Tibial nerve (tissue), 4 donors: ENCODE data around the gene MFRP. TPM values are rescaled to one million over a fixed set of nuclear protein-coding genes. Genes with fewer than 3 reads are reported as not detected.
A peak's percentile ranks its signal among the peaks of the same experiment; 100 is the strongest.

Source experiments
- DNase-seq, 2 donors: peaks; one replicate each; pipeline ENCODE4 v3.0.0-alpha.2; 2019; ENCODE audit warnings: low spot score in 2 of 2
- H3K27ac ChIP-seq, 4 donors: fragments of 200-600 bp; sonication (generic) in 3 of 4; one replicate each; pipeline ENCODE4 v1.5.1; 2017 to 2019; ENCODE audit warnings: mild to moderate bottlenecking in 1 of 4
- H3K27me3 ChIP-seq, 2 donors: fragments of 200-600 bp; sonication (generic) in 1 of 2; one replicate each; pipeline versions ENCODE4 v1.5.1 to v1.6.0; 2017 to 2019
- H3K36me3 ChIP-seq, 3 donors: fragments of 200-600 bp; sonication (generic); one replicate each; pipeline ENCODE4 v1.5.1; 2018 to 2019
- H3K4me1 ChIP-seq, 4 donors: fragments of 200-600 bp; sonication (generic) in 3 of 4; one replicate each; pipeline ENCODE4 v1.5.1; 2017 to 2019
- H3K4me3 ChIP-seq, 4 donors: fragments of 200-600 bp; sonication (generic) in 3 of 4; one replicate each; pipeline ENCODE4 v1.5.1; 2017 to 2019; ENCODE audit warnings: mild to moderate bottlenecking in 1 of 4, moderate library complexity in 1 of 4
- H3K9me3 ChIP-seq, 4 donors: fragments of 200-600 bp; sonication (generic) in 3 of 4; one replicate each; pipeline ENCODE4 v1.5.1; 2017 to 2019
- CTCF ChIP-seq, 5 experiments: fragments of 200-600 bp in 3 of 5; fragments of 450-650 bp in 2 of 5; sonication (generic) in 3 of 5; IDR thresholded peaks; one replicate each; pipeline ENCODE4 v1.5.1; 2016 to 2019; ENCODE audit warnings: antibody characterized with exemption in 5 of 5, mild to moderate bottlenecking in 3 of 5, moderate library complexity in 2 of 5
- EP300 ChIP-seq, 2 donors: sonication (generic); formaldehyde crosslinking; IDR thresholded peaks; one replicate each; pipeline ENCODE4 v1.6.1; 2017; ENCODE audit warnings: antibody characterized with exemption in 2 of 2, mild to moderate bottlenecking in 1 of 2
- POLR2A ChIP-seq, 2 donors: fragments of 450-650 bp; IDR thresholded peaks; one replicate each; pipeline ENCODE4 v1.6.1; 2017; ENCODE audit warnings: antibody characterized with exemption in 2 of 2, mild to moderate bottlenecking in 2 of 2, moderate library complexity in 2 of 2
- WGBS, 2 donors: methylation state at CpG; one replicate each; pipeline ENCODE4 v1.1.5; 2018; 5-methylcytosine and 5-hydroxymethylcytosine counted together
- total RNA-seq, 4 donors: library from RNA; depleted of rRNA; stranded (reverse); fragments of >200 nt; gene quantifications; one replicate each; pipeline ENCODE4 v1.1.0, GENCODE V29; 2016

The MFRP gene
- total RNA-seq, 4 donors from 2014 or later, result 0.44 TPM; not detected in 3

DNA sequence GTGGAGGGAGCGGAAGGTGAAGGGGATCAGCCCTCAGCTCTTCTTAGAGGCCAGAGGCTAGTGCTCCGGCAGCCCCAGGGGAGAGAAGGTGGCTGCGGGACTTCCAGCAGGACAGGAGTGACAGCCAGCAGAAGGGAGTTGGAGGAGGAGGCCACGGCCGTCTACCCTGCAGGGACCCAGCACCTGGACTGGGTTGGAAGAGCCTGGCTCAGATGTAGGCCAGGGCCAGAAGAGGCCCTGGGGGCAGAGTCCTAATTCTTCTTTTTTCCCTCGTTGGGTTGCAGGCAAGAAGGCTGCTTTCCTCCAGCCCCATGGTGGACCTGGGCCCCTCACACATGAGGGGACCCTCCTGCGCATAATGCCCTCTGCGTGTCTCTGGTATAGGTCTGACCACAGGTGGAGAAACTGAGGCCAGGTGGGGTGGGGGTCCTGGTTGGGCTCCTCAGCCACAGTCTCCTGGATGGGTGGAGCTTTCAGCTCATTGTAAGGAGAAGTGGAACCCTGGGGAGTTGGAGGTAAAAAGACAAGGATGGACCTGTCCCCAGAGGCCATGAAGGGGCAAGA is 27.3 kb downstream of the MFRP start:
- peaks cover 0 to 31% of the 10 kb centered on the region in 2 donors for H3K27me3 ChIP-seq
- no peak for DNase-seq
- WGBS, 2 donors, result 54 to 69% methylated on average over 7 to 8 of the region's 8 CpGs
- H3K4me3 ChIP-seq, result no peak overlapping the region
- TF ChIP-seq EP300 (IDR thresholded peaks at IDR 0.05) (no peak), POLR2A (IDR thresholded peaks at IDR 0.05) (no peak), CTCF (IDR thresholded peaks at IDR 0.05) (no peak)
- no peaks in the 10 kb centered on the region for H3K36me3 ChIP-seq
- H3K9me3 ChIP-seq, result no peaks in the 10 kb centered on the region
- H3K4me1 ChIP-seq, result peaks cover 0 to 94% (median 60%) of the 10 kb centered on the region in 4 donors
- H3K27ac ChIP-seq, result peak overlapping the region; percentile 89 to 96 (median 93)

DNA sequence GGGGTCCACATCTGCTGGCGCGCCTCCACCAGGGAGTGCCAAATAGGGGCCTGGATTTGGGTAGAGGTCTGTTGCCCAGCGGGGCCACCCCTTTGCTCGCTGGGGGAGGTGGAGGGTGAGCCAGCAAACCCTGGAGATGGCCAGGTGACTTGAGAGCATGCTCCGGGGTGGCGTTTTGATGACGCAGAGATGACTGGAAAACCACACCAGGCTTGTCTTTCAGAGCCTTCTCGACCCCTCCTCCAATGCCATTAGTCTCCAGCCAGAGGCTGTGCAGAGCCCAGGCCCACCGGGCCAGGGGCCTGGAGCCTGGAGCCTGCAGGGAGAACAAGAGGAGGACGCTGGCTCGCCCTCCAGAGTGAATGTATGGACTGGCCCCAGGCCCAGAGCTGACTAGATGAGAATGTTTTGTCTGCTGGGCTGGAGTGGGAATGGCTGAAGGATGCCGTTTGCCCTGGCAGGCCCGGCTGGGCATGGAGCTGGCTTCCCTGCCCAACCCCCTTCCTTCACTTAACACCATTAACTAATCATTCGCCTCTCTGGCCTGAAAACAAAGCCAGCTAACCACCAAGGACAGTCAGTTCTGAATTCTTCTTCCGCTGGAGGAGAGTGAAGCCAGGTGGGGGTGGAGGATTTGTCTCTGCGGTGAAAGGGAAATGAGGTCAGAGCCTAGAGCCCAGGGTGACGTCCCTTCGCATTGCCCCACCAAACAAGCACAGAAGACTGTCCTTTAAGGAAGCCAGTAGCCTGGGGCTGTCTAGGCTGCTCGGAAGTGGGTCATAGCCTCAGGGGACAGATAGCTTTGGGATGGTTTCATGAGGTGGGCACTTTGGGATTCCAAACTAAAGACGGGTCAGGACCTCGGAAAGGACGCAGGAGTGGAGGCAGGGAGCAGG is 28.0 kb downstream of the MFRP start:
- H3K9me3 ChIP-seq, result no peaks in the 10 kb centered on the region
- peaks cover 0 to 98% (median 60%) of the 10 kb centered on the region in 4 donors for H3K4me1 ChIP-seq
- H3K27me3 ChIP-seq, result peaks cover 0 to 31% of the 10 kb centered on the region in 2 donors
- H3K4me3 ChIP-seq, result no peak overlapping the region
- peak overlapping the region; percentile 89 to 96 (median 93) for H3K27ac ChIP-seq
- peak; percentile 11 to 54 for TF ChIP-seq EP300 (IDR thresholded peaks at IDR 0.05)
- TF ChIP-seq CTCF (IDR thresholded peaks at IDR 0.05), result no peak
- no peak for TF ChIP-seq POLR2A (IDR thresholded peaks at IDR 0.05)
- no peaks in the 10 kb centered on the region for H3K36me3 ChIP-seq
- 31 to 36% methylated on average over 21 to 22 of the region's 22 CpGs for WGBS, 2 donors
- no peak for DNase-seq

DNA sequence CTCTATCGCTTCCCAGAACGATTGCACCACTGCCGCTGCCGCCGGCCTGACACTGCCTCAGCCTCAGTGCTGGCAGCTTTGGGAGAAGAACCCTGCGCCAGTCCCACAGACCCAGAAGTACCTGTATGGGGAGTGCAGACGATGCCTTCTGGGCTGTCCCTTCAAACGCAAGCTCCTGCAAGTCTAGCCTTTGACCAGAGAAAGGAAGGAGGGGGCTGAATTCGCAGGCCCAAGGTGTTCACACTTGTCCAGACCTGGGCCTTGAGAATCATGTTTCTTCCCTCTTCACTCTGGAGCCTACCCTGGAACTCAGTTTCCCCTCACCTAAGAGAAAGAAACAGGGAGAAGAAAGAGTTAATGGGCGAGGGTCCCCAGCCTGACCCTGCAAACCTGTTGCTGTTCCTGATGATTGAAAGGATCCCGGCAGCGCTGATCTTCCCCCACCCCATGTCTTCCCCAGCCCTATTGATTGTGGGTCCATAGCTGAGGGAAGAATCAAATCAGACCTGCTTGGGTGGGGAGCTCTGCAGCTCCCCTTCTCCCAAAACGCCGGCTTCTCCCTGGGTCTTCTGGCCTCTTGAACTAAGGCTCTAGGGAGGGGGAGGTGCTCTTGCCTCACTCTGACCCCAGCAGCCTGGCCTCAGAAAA is 28.8 kb downstream of the MFRP start:
- H3K27me3 ChIP-seq, result peaks cover 0 to 31% of the 10 kb centered on the region in 2 donors
- peak overlapping the region; percentile 60 to 71 (median 65) for H3K4me3 ChIP-seq
- peaks cover 0 to 91% (median 60%) of the 10 kb centered on the region in 4 donors for H3K4me1 ChIP-seq
- H3K36me3 ChIP-seq, result peaks cover 0 to 4% (median 0%) of the 10 kb centered on the region in 3 donors
- TF ChIP-seq POLR2A (IDR thresholded peaks at IDR 0.05) (peak in 1 of 2 donors; percentile 36), EP300 (IDR thresholded peaks at IDR 0.05) (peak in 1 of 2 donors; percentile 9), CTCF (IDR thresholded peaks at IDR 0.05) (no peak)
- WGBS, 2 donors, result 42 to 61% methylated on average over 6 to 10 of the region's 14 CpGs
- peak overlapping the region; percentile 89 to 96 (median 93) for H3K27ac ChIP-seq
- no peaks in the 10 kb centered on the region for H3K9me3 ChIP-seq
- no peak for DNase-seq

DNA sequence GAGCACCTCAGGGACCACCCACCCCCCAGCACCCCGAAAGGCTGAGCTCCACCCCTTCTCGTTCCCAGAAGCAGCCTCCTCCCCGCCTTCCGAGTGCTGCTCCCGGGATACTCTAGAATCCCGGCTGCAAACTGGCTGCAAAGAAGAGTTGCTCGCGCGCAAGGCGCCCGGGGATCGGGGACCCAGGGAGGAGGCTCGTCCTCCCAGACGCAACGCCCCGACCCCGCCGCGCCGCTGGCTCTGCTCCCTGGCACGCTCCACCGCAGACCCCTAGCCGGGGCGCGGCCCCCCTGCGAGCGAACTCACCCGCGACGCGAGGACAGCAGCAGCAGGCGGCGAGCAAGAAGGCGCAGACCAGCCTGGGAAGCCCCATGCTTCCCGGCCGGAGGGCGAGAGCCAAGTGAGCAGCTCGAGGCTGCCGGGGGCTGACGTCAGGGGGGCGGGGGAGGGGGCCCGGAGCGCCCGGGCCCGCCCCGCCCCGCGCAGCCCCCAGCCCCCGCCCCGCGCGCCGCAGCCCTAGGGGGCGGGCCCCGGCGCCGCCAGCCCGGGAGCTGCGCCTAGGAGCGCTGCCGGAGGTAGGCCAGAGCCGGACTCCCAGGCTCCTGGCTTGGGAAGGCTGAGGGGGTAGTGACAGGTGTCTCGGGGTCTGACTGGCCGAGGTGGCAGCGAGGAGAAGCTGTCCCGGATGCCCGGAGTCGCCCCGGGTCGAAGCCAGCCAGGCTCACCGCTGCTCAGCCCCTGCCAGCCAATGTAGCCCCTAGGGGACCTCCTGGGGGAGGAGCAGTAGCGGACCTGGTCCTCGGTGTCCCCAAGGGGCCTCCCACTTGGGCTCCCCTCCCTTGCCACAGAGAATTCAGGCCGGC is 29.5 kb downstream of the MFRP start, which contains the start of gene MCAM:
MCAM (minus strand) TSS at position 402 of the 863 bp plus-strand sequence; CDS start at position 373, 29 bp downstream.
- Histone ChIP-seq H3K4me1 (peaks cover 0 to 84% (median 58%) of the 10 kb centered on the region in 4 donors), H3K4me3 (peak within 1 kb of the TSS; percentile 60 to 71 (median 65)), H3K27me3 (peaks cover 0 to 31% of the 10 kb centered on the region in 2 donors), H3K36me3 (peaks cover 0 to 11% (median 0%) of the 10 kb centered on the region in 3 donors), H3K27ac (peak within 1 kb of the TSS; percentile 89 to 96 (median 93)), H3K9me3 (no peaks in the 10 kb centered on the region)
- TF ChIP-seq POLR2A (IDR thresholded peaks at IDR 0.05) (peak in 1 of 2 donors; percentile 42), CTCF (IDR thresholded peaks at IDR 0.05) (no peak), EP300 (IDR thresholded peaks at IDR 0.05) (peak in 1 of 2 donors; percentile 81)
- 1 to 3% methylated on average over 20 to 26 of the region's 74 CpGs for WGBS, 2 donors
- DNase-seq, result no peak
